ENCODE results near the gene TYR. TPM values are rescaled to one million over a fixed set of nuclear protein-coding genes. Genes with fewer than 3 reads are reported as not detected.

Gene TYR
- not detected for total RNA-seq

DNA sequence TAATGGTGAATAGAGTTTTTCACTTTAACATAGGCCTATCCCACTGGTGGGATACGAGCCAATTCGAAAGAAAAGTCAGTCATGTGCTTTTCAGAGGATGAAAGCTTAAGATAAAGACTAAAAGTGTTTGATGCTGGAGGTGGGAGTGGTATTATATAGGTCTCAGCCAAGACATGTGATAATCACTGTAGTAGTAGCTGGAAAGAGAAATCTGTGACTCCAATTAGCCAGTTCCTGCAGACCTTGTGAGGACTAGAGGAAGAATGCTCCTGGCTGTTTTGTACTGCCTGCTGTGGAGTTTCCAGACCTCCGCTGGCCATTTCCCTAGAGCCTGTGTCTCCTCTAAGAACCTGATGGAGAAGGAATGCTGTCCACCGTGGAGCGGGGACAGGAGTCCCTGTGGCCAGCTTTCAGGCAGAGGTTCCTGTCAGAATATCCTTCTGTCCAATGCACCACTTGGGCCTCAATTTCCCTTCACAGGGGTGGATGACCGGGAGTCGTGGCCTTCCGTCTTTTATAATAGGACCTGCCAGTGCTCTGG, at the start of gene TYR:
Gene TYR (plus strand): TSS at position 185 of the 541 bp plus-strand sequence. CDS start 79 bp downstream, at position 264.
- WGBS, 2 donors, result 55 to 75% methylated on average over 8 of the region's 8 CpGs

DNA sequence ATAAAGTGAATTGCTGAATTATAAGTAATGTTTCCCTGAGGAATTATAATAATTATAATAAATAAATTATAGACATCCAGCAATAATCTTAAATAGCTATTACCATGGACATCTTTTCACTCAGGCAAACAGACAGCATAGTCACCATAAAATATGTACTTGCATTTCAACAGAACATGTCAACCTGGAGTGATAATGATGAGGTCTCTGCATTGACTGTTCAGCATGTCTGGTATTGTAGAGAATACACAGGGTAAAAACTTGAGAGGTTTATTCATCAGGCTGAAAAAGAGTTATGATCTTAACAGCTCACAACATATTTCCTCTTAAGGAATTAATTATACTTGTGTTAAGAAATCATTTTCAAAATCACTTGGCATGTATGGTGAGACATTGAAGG, 41.1 kb upstream of the TYR start:
- Histone ChIP-seq H3K9me3 (no peaks in the 10 kb centered on the region), H3K27me3 (no peaks in the 10 kb centered on the region), H3K4me3 (no peak overlapping the region), H3K27ac (no peak overlapping the region), H3K4me1 (no peaks in the 10 kb centered on the region), H3K36me3 (replicated peaks in 1 of 2; ENCODE audit: insufficient read depth in 1 of 2, low read depth in 2 of 2) (no peaks in the 10 kb centered on the region)
- DNase-seq (no peak), ATAC-seq (no peak)
- no peak for TF ChIP-seq CTCF (IDR thresholded peaks at IDR 0.05)
- TF ChIP-seq POLR2A (IDR thresholded peaks at IDR 0.05), result no peak
- intact Hi-C loops (cut with DNase I), result no loop called here

More for the DNA sequence above, at the start of gene TYR:
- no peak for DNase-seq
- ATAC-seq, result no peak
- no peak for TF ChIP-seq CTCF (IDR thresholded peaks at IDR 0.05)
- no peak for TF ChIP-seq POLR2A (IDR thresholded peaks at IDR 0.05)
- intact Hi-C loops (cut with DNase I), result no loop called here
- no peaks in the 10 kb centered on the region for H3K4me1 ChIP-seq
- H3K27ac ChIP-seq, result no peak within 1 kb of the TSS
- H3K27me3 ChIP-seq, result no peaks in the 10 kb centered on the region
- H3K36me3 ChIP-seq (replicated peaks in 1 of 2; ENCODE audit: insufficient read depth in 1 of 2, low read depth in 2 of 2), result no peaks in the 10 kb centered on the region
- H3K4me3 ChIP-seq, result no peak within 1 kb of the TSS
- no peaks in the 10 kb centered on the region for H3K9me3 ChIP-seq

GRCh38 chr11:89147229-89147628, 30.4 kb upstream of the TYR start:
- Histone ChIP-seq H3K36me3 (replicated peaks in 1 of 2; ENCODE audit: insufficient read depth in 1 of 2, low read depth in 2 of 2) (no peaks in the 10 kb centered on the region), H3K27me3 (no peaks in the 10 kb centered on the region), H3K4me3 (no peak overlapping the region), H3K4me1 (no peaks in the 10 kb centered on the region), H3K9me3 (no peaks in the 10 kb centered on the region), H3K27ac (no peak overlapping the region)
- TF ChIP-seq POLR2A (IDR thresholded peaks at IDR 0.05) (no peak), CTCF (IDR thresholded peaks at IDR 0.05) (no peak)
- intact Hi-C loops (cut with DNase I), result no loop called here
- 47 to 57% methylated on average over 1 of the region's 1 CpG for WGBS, 2 donors
- ATAC-seq (no peak), DNase-seq (no peak)

- Histone ChIP-seq H3K36me3 (replicated peaks in 1 of 2; ENCODE audit: insufficient read depth in 1 of 2, low read depth in 2 of 2) (no peaks in the 10 kb centered on the region), H3K4me3 (no peak overlapping the region), H3K27me3 (no peaks in the 10 kb centered on the region), H3K9me3 (no peaks in the 10 kb centered on the region), H3K4me1 (no peaks in the 10 kb centered on the region), H3K27ac (no peak overlapping the region)
- ATAC-seq, result no peak
- DNase-seq, result no peak
- WGBS, 2 donors, result 71 to 77% methylated on average over 4 of the region's 4 CpGs
- intact Hi-C loops (cut with DNase I), result no loop called here
- TF ChIP-seq POLR2A (IDR thresholded peaks at IDR 0.05), result no peak
- no peak for TF ChIP-seq CTCF (IDR thresholded peaks at IDR 0.05)
Observed at GRCh38 chr11:89159974-89160373, 17.7 kb upstream of the TYR start.

DNA sequence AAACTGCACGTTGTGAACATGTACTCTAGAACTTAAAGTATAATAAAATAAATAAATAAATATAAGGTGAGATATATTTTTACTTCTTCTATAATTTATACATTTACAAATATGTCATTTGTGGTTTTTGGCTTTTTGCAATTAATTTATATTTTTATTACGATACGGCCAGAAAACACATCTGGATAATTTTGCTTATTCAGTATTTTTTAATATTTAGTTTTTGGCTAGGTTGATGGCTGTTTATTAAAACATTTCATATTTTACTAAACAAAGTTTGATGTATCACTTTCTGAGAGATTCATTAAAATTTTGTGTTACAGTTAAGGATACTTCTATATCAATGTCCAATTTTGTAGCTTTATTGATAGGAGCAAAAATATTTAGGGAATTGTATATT, 15.7 kb upstream of the TYR start:
- Histone ChIP-seq H3K4me1 (no peaks in the 10 kb centered on the region), H3K9me3 (no peaks in the 10 kb centered on the region), H3K27me3 (no peaks in the 10 kb centered on the region), H3K4me3 (no peak overlapping the region), H3K36me3 (replicated peaks in 1 of 2; ENCODE audit: insufficient read depth in 1 of 2, low read depth in 2 of 2) (no peaks in the 10 kb centered on the region), H3K27ac (no peak overlapping the region)
- 81 to 82% methylated on average over 3 of the region's 3 CpGs for WGBS, 2 donors
- no peak for ATAC-seq
- TF ChIP-seq POLR2A (IDR thresholded peaks at IDR 0.05) (no peak), CTCF (IDR thresholded peaks at IDR 0.05) (no peak)
- intact Hi-C loops (cut with DNase I), result no loop called here
- no peak for DNase-seq

Measured in body of pancreas (tissue), 4 donors.